HG03066 (cell line): Measurements from ENCODE around the gene TVP23A.
A peak's percentile ranks its signal among the peaks of the same experiment; 100 is the strongest.
"Not testable (repeated sequence)": the region's sequence is repeated elsewhere in the genome, so short reads cannot be mapped to it uniquely, and the experiment has no call there.

Source experiments
- ATAC-seq: cut with Tn5 transposase; IDR thresholded peaks from one replicate; pipeline ENCODE4 v1.9.1; 2021; ENCODE audit warnings: low read depth; ENCODE audit not compliant: unreplicated experiment

The TVP23A gene

GRCh38 chr16:10753670-10754069, 64.9 kb downstream of the TVP23A start:
- ATAC-seq = no peak

GRCh38 chr16:10752843-10753523, 65.6 kb downstream of the TVP23A start:
- peak; percentile 49 for ATAC-seq

GRCh38 chr16:10751291-10751697, 67.3 kb downstream of the TVP23A start:
- ATAC-seq = no peak

- no peak for ATAC-seq
Measured at GRCh38 chr16:10750793-10751192, 67.8 kb downstream of the TVP23A start.

GRCh38 chr16:10745841-10746240, 72.8 kb downstream of the TVP23A start:
- ATAC-seq = no peak

- no peak for ATAC-seq
Measured at GRCh38 chr16:10744370-10745030, 74.1 kb downstream of the TVP23A start.

GRCh38 chr16:10743610-10744369, 74.8 kb downstream of the TVP23A start, which contains the start of gene NUBP1:
NUBP1 (plus strand) TSS chr16:10743842; CDS start chr16:10743864, 22 bp downstream.
- peak; percentile 75 for ATAC-seq

- ATAC-seq = no peak
Measured at GRCh38 chr16:10743227-10743609, 75.4 kb downstream of the TVP23A start.

- no peak for ATAC-seq
Measured at GRCh38 chr16:10741844-10742243, 76.8 kb downstream of the TVP23A start.

- not testable (repeated sequence) for ATAC-seq
Measured at GRCh38 chr16:10741249-10741648, 77.3 kb downstream of the TVP23A start.

- ATAC-seq = no peak
Measured at GRCh38 chr16:10740845-10741208, 77.8 kb downstream of the TVP23A start.

GRCh38 chr16:10740000-10740844, 78.4 kb downstream of the TVP23A start:
- no peak for ATAC-seq

GRCh38 chr16:10738231-10739077, 80.1 kb downstream of the TVP23A start:
- peak; percentile 68 for ATAC-seq

GRCh38 chr16:10737068-10737625, 81.4 kb downstream of the TVP23A start:
- peak; percentile 41 for ATAC-seq

GRCh38 chr16:10731790-10732189, 86.8 kb downstream of the TVP23A start:
- no peak for ATAC-seq

GRCh38 chr16:10729104-10730048, 89.2 kb downstream of the TVP23A start:
- ATAC-seq = no peak

GRCh38 chr16:10728003-10728887, 90.3 kb downstream of the TVP23A start:
- ATAC-seq = no peak
